HG03342 (cell line): ENCODE measurements around the gene DEAF1.

Source experiments
- ATAC-seq: cut with Tn5 transposase; IDR thresholded peaks from one replicate; pipeline ENCODE4 v1.9.1; 2021; ENCODE audit warnings: mild to moderate bottlenecking, moderate library complexity; ENCODE audit not compliant: unreplicated experiment

DEAF1 gene

DNA sequence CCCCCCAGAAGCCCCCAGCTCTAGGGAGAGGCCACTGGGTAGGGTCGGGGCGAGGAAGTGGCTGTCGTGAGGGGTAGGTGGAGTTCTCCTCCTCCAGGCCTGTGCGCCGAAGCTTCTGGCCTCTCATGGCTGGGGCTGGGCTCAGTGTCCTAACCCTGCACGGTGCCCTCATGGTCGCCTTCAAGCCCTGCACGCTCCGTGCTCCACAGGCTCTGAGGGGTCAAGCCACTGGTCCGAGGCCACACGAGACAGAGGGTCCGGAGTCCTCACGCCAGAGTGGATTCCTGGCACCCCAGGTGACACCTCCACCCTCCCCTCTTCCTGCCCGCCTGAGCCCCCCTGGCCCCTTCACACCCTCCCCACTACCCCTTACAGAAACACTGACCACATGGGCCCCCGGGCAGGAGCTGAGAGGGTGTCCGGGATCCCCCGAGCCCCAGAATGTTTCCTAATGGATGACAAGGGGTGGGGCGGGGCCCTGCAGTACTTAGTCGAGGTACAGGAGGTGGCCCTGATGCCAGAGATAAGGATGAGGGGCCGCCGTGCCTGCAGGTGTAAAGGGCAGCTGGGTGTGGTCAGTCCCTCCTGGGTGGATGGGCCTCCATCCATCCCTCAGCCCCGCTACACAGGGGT is 69.3 kb downstream of the DEAF1 start:
- ATAC-seq = no peak

DNA sequence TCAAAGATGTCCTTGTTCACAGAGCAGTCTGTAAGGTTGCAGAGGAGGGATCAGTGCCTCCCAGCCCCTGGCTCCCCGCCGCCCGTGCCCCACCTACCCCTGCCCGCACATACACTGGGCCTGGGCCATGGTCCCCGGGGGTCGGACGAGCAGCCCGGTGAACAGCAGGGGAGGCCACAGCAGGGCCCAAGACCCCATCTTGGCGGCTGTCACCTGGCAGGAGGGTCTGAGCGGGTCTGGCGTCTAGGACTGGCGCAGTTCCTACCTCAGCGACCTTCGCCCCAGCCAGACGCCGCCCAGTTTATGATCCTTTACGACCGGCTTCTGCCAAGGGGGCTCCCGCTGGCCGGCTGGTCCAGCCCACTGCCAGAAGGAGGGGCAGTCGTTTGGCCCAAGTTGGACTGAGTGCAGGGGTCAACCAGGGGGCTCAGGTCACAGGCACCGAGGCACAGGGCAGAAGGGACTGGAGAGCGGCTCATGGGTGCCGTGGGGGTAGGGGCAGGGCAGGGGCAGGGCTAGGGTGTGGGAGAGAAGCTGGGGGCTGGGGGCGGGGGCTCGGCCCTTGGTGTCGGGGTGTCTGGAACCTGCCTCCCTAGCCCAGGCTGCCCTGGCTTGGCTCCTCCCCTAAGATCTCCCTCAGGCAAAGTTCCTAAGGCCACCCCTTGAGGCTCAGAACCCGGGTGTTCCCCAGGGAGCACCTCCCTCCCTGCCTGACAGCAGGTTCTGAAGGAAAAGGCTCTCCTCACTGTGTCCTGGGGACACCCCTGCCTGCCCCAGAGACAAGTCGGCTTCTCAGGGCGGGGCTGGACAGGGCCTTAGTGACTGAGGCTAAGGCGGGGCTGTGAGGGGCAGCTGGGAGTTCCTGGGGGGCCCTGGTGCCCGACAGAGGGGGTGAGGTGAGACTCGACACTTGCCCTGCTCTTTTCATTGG is 70.1 kb downstream of the DEAF1 start, which contains the start of gene CDHR5:
TSS of gene CDHR5 (minus strand) at position 251 of the 931 bp plus-strand sequence. CDS start at position 198, 53 bp downstream.
- ATAC-seq = no peak

DNA sequence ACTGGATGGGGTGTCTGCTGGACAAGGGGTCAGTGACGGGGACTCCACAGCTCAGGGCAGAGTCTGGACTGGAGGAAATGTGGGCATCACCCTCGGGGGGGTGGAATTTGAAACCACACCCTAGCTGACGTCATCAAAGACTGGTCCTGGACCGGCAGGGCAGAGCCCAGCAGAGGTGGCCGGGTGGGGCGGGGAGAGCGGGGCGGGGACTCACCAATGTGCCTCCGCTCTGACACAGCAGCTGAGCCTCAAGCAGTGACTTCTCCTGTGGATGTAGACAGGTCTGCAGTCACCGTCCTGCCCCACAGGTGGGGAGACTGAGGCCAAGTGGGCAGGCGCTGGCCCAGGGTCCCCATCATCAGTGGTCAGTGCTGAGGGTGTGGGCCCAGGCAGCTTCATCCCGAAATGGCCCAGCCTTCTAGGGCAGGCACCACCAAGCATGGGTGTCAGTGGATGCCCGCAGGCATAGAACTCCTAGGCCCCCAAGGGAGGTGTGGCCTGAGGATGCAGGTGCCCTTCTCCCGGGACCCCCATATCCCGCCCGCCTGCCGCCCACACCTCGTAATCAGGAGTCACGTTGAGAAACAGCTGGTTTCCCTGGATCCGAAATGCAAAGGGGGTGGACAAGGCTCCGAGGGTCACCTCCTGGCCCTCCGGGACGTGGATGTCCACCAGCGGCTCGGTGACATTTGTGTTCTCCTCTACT is 70.9 kb downstream of the DEAF1 start:
- no peak for ATAC-seq

DNA sequence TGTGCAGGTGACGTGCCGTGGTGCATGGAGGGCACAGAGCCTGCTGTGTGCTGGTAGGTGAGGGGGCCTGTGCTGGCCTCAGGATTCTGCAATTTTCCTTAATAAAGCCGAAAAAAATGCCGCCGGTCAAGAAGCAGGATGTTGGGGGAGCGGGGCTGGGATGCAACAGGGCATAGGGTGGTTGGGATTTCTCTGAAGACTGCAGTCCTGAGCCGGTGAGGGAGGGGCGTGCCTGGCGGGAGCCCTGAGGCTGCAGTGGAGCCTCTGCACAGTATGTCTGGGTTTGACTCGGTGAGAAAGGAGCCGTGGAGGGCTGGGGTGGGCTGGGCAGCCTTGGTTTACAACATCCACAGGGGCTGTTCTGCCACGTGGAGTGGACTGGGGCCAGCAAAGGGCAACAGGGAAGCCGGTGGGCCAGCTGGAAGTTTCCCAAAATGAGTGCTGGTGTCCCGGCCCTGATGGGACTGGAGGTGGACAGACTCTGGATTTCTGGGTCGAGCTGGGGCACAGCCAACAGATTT is 71.6 kb downstream of the DEAF1 start:
- no peak for ATAC-seq

DNA sequence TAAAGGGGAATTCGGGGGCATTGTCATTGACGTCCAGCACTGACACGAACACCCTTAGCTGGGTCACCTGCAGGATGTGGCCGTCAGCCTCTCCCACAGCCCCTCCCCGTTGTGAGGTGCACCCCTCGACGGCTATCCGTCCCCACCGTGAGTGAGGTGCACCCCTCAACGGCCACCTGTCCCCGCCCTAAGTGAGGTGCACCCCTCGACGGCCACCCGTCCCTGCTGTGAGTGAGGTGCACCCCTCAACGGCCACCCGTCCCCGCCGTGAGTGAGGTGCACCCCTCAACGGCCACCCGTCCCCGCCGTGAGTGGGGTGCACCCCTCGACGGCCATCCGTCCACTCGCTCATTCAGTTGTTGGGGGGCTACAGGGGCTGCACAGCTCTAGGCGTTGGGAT is 73.2 kb downstream of the DEAF1 start:
- ATAC-seq = no peak

DNA sequence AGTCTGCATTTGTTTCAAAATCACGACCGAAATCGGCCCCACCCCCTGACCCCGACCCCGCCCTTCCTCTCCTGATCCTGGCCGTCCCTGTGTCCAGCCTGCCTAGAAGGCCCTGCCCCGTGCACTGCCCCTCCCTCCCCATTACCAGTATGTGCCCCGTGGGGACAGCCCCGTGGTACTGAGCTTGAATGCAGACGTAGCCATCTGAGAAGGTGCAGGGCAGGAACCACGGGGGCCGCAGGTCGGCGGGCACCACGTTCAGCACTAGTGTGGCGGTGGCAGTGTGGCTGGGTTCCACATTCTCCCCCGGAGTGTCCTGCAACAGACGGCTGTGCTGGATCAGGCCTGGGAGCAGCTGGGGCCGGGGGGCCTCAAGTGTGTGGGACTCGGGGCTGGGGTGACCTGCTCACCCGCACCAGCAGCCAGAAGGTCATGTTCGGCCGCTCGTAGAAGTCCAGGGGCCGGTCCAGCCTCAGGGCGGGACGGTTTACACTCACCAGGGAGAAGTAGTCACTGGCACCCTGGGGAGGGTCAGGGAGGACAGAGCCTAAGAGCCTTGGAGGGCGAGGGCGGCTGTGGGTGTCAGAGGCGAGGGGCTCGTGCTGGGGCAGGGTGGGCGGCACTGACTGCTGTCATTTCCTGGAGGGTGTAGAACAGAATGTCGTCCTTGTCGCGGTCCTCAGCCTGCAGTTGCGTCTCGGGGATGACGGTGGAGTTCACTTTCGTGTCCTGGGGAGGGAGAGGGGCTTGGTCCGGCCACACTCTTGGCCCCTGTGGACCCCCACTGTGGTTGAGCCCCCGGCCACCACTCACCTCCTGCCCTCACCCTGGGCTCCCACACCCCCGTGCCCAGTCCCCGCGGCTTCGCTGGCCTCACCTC is 73.8 kb downstream of the DEAF1 start:
- no peak for ATAC-seq

DNA sequence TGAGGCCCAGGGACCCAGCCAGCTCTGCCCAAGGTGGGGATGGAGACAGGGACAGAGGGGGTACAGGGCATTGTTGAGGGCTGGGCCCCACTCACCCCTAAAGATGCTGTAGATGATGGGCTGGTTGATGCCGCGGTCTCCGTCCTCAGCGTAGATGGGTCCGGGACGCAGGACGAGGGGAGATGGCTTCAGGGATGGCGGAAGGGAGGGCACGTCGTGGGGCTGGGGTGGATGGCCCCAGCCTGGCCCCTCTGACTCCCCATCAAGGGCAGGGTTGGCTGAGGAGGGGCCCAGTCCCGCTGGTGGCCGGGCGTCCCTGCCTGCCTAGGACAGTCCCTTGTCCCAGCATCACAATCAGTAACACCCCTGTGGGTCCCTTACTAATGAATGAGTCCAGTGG is 74.8 kb downstream of the DEAF1 start:
- ATAC-seq = no peak

DNA sequence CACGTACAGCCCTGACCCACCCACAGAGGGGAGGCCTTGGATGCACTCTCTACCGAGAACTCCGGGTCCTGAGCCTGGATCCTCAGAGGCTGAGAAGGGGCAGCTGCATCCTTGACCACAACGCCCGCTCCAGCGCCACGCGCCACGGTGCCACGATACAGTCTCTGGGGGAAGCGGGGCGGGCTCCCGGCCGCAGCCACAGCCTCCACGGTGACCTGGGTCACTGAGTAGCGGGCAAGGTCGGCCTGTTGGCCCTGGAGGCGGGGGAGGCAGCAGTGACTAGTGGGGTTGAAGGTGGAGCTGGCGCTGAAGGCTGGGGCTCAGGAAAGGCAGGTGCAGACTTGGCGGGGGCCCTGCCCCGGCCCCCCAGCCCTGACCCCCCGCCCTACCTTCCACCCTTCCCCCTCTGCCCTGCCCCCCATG is 75.4 kb downstream of the DEAF1 start:
- no peak for ATAC-seq

DNA sequence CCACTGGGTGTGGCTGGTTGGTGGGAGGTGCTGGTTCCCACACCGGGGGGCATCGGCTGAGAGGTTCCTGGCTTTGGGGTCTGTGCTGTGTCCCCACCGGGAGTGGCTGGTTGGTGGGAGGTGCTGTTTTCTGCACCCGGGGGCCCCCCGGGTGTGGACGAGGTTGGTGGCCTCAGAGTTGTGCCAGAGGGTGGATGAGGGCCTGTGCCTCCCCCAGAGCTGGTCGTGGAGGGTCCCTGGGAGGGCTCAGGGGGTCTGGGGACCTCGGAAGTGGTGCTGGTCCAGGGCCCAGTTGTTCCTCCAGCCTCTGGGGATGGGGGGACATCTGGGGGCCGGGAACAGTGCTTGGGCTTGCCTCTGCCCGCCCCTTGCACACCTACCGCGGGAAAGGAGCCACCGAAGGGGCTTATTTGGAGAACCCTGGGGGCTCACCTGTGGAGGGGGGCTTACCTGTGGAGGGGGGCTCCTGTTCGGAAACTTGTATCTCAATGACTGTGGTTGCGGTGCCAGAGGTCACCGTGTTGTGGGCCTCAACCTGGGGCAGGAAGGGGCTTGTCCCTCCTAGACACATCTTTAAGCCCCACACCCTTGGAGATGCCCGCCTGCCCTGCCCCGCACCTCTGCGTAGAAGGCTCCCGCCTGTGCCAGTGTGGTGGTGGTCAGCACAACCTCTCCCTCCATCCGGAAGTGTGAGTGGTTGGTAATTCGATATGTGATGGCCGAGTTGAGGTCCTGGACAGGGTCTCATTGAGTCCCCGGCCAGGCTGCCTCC is 76.0 kb downstream of the DEAF1 start:
- ATAC-seq = no peak

DNA sequence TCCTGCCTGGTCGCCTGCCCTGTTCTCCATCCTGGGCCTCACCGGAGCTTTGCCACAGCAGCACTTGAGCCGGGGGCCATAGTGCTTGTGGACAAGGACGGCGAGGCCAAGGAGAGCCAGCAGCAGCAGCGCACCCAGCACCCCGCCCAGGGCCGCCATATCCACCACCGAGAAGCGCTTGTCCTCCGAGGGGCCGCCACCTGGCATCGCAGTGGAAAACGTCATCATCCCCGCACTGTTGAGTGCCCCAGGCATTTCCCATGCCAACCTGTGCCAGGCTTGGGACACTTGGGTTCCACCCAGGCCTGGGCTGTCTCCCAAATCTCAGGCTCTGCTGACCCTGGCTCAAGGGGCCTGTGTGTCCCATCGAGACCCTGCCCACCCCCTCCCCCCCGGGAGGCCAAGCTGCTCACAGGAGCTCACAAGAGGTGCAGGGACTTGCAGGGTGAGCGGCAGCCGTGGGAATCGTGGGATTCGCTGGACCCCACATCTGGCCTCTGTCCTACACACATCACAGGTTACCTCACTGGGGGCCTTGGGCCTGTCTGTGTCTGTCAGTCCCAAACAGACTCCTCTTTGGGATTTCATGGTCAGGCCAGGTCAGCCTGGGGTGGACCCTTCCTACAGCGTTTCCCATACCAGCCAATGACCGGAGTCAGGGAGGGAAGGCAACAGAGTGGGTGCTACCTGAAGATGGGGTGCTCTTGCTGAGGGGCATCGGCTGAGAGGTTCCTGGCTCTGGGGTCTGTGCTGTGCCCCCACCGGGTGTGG is 76.9 kb downstream of the DEAF1 start:
- ATAC-seq = no peak

DNA sequence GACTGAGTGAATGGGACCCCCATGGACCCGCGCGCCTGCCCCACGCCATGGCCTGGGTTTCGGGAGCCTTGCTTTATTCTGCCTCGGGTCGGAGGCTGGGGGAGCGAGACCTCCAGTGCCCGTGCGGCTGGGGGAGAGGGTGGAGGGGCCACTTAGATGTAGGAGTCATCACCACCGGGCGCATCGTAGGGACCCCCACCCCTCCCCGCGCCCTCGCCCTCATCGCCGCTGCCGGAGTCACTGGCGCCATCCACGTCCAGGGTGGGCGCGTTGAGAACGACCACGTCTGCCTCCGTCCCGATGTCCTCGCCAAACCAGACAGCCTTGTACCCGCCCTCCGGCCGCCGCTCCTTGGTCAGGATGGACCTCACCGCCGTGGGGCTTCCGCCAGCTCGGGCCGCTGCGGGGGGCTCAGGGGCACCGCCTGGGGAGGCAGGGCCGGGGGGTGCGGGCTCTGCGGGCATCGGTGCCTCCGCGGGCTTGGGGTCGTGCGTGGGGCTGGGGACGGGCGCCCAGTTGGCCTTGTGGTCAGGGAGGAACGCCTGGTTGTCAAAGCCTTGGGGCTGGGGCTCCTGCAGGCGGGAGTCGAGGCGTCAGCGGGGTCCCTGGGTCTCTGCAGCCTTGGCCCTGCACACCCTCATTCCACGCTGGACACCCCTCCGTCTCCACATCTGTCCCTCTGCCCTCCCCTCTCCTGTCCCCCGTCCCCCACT is 77.7 kb downstream of the DEAF1 start:
- ATAC-seq = no peak

DNA sequence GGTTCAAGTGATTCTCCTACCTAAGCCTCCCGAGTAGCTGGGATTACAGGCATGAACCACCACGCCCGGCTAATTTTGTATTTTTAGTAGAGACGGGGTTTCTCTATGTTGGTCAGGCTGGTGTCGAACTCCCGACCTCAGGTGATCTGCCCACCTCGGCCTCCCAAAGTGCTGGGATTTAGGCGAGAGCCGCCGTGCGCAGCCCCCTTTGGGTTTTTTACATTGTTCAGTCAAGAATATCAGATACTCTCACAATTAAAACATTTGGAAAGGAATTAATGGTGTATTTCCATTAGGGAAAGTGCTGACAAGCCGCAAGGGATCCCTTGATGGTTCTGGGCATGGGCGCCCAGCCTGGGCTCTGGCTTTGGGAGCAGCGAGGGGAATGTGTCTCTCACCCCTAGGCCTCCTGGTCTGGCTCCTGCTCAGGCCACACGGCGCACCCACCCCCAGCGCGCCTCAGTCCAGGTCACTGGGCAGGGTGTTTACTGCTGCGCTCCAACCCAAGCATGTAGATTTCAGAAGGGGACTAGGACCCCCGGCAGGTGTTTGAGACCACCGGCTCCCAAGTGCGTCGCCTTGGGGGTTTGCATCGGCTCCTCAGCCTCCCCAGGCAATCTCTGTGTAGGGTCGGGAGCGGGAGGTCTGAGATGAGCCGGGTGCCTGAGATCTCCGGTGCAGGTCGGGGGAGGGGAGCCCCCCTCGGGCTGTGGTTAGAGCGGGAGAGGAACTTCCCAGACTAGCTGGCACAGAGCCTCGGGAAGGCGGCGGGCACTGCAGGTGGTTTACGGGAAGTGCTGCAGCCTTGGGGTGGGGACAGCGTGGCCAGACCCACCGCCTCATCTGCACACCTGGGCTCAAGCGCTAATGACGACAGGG is 78.5 kb downstream of the DEAF1 start:
- ATAC-seq = no peak

DNA sequence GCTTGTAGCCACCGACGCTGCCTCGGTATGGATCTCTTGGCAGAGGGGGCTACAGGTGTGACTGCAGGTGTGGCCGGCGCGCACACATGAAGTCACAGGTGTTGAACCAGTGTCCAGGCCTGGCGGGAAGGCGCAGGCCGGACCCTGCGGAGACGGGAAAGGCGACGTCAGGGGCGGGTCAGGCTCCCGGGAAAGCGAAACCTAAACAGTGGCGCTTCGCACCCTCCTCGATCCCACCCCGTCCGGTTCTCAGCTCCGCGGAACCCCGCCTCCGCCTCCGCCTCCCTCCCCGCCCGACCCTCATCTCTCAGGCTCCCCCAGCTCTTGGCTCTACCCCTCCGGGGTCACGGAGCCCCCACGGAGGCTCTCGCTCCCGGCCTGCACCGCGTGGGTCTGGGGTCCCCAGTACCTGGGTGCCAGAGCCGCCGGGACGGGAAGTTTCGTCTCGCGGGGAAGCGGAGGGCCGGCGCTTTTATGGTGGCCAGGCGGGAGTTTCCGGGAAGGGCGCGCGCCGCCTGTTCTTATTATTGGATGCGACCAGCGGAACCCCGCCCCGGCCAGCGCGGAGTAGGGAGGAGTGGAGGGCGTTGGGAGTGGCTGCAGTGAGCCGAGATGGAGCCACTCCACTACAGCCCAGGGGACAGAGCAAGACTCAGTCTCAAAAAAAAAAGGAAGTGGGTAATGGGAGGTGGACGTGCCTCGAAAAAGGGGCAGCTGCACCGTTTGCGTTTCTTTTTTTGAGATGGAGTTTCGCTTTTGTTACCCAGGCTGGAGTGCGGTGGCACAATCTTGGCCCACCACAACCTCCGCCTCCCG is 79.3 kb downstream of the DEAF1 start, which contains the start of gene IRF7:
TSS of gene IRF7 (minus strand) at position 447 of the 816 bp plus-strand sequence. CDS start 586 bp downstream, outside the sequence.
- peak; percentile 78 for ATAC-seq

DNA sequence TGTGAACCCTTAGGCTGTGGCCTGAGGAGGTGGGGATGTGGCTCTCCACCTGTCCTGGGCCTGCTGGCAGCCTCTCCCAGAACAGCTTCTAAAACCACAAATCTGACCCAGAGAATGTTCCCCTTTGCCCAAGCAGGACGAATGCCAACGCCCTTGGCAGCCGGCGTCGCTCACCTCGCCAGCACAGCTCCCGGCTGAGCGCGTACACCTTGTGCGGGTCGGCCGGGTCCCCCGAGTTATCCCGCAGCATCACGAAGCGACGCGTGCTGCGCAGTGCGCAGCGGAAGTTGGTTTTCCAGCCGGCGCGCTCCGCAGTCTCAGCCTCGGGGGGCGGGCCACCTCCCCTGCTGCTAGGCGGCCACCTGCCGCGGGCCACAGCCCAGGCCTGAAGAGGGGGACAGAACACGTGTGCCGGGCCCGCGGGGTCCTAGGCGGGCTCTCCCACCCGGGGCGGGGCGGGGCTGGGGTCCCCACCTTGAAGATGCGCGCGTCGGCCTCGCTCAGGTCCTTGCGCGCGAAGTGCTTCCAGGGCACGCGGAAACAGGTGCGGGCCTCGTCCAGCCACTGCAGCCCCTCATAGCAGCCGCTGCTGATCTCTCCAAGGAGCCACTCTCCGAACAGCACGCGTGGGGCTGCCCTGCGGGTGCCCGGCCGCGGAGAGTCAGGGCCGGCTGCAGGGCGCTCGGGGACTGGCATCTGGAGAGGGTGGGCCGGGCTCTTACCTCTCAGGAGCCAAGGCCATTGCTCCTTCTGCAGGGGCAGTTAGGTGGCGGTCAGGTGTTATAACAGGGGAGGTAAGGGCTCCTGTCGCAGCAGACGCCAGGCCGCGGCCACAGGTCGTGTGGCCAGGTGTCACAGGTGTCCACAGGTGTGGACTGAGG is 80.2 kb downstream of the DEAF1 start:
- ATAC-seq = peak; percentile 1

DNA sequence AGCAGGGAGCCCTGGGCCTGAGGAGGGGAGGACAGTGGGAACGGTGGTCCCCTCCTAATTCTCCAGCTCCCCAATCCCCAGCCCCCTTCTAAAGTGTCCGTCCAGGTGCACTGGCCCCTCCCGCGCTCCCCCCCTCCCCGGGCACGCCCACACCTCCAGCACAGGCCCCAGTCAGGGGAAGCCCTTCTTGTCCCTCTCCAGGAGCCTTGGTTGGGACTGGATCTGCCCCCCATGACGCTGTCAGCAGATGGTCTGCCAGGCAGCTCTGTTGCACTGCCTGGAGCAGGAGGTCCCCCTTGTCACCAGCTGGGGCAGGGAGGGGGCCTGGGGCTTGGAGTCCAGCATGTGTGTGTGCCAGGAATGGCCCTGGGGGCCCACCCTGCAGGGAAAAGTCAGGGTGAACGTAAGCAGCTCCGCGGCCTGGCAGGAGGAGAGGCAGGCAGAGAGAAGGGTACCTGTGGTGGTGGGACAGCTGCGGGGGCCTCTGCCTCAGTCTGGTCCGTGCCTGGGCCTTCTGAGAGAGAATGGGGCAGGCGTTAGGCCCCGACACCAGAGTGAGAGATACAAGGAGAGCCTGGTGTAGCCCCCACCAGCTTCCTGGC is 80.9 kb downstream of the DEAF1 start:
- no peak for ATAC-seq
